HCT116 (cell line): ENCODE measurements around the gene SUSD2. TPM values are rescaled to one million over a fixed set of nuclear protein-coding genes. Genes with fewer than 3 reads are reported as not detected.

Experiments used
- ATAC-seq: fragments of 200-7000 bp; cut with Tn5 transposase; 2 replicates; pipeline ENCODE4 v1.9.1; 2020; ENCODE audit warnings: mild to moderate bottlenecking, moderate library complexity
- BruUV-seq: library from RNA; stranded (reverse); fragments of 400-500 nt; replicated peaks from 2 replicates; lab custom pipeline; 2021; lab: Mats Ljungman, UMichigan
- CTCF ChIA-PET: fragments of 300-600 bp; sonication (Branson Sonifier 250); formaldehyde crosslinking; loops from one replicate; lab custom pipeline; 2021; ENCODE audit warnings: antibody characterized with exemption; lab: Charles Lee
- POLR2A ChIA-PET: fragments of 300-600, 350-600 bp; sonication (Branson Sonifier 250); formaldehyde crosslinking; loops from one replicate; lab custom pipeline; 2021; ENCODE audit warnings: antibody characterized with exemption; lab: Charles Lee
- RAD21 ChIA-PET, 2 experiments: fragments of 300-600 bp; sonication (Branson Sonifier 250); formaldehyde crosslinking; loops; one replicate each; lab custom pipeline; 2023; ENCODE audit warnings: low total read pairs in 2 of 2; ENCODE audit not compliant: uncharacterized antibody in 2 of 2, unreplicated experiment in 2 of 2, low non-redundant PET in 1 of 2; lab: Charles Lee
- DNase-seq: peaks from one replicate; pipeline ENCODE4 v3.0.0-alpha.2; 2010; ENCODE audit warnings: low read depth, low spot score
- H2AFZ ChIP-seq: fragments of 200-600 bp; shearing (Covaris generic), sonication (generic); 2 replicates; pipeline ENCODE4 v1.6.1; 2017; ENCODE audit warnings: low read depth, mixed run types, mixed read lengths, antibody characterized with exemption, low read length; ENCODE audit not compliant: poor library complexity, severe bottlenecking
- H3K27ac ChIP-seq: 2 replicates; pipeline ENCODE4 v1.5.1; 2012; ENCODE audit warnings: low read depth, low read length
- H3K27me3 ChIP-seq: fragments of 200-600 bp; sonication (generic); 2 replicates; pipeline ENCODE4 v1.6.1; 2016; ENCODE audit warnings: mixed run types, low read length, mixed read lengths; ENCODE audit not compliant: insufficient read depth
- H3K36me3 ChIP-seq, 2 experiments: fragments of 200-500 bp in 1 of 2; fragments of 200-600 bp in 1 of 2; sonication (Bioruptor generic) in 1 of 2; sonication (generic) in 1 of 2; 2 replicates each; pipeline versions ENCODE4 v1.5.1 to v1.6.1; 2014 to 2016; ENCODE audit warnings: low read length in 2 of 2, inconsistent platforms in 1 of 2, mixed read lengths in 1 of 2, mixed run types in 1 of 2; ENCODE audit not compliant: insufficient read depth in 2 of 2, control insufficient read depth in 1 of 2
- H3K4me1 ChIP-seq, 2 experiments: fragments of 200-600 bp in 1 of 2; sonication (generic) in 1 of 2; 2 replicates each; pipeline versions ENCODE4 v1.5.1 to v1.6.1; 2012 to 2017; ENCODE audit warnings: low read length in 2 of 2, inconsistent platforms in 1 of 2, mild to moderate bottlenecking in 1 of 2, mixed read lengths in 1 of 2, mixed run types in 1 of 2, moderate library complexity in 1 of 2; ENCODE audit not compliant: insufficient read depth in 2 of 2, control insufficient read depth in 1 of 2
- H3K4me2 ChIP-seq: fragments of 200-600 bp; sonication (generic); 2 replicates; pipeline ENCODE4 v1.6.1; 2017; ENCODE audit warnings: mixed run types, low read length, mixed read lengths
- H3K4me3 ChIP-seq, 2 experiments: fragments of 200-600 bp in 1 of 2; sonication (generic) in 1 of 2; replicated peaks in 1 of 2; 2 replicates each; pipeline ENCODE4 v1.5.1; 2011 to 2016; ENCODE audit warnings: low read length in 2 of 2, control low read depth in 1 of 2, low read depth in 1 of 2, mild to moderate bottlenecking in 1 of 2, mixed read lengths in 1 of 2, mixed run types in 1 of 2
- H3K79me2 ChIP-seq: fragments of 200-600 bp; sonication (generic); 2 replicates; pipeline ENCODE4 v1.6.1; 2017; ENCODE audit warnings: mild to moderate bottlenecking, mixed run types, low read length, moderate library complexity, mixed read lengths; ENCODE audit not compliant: insufficient read depth
- H3K9ac ChIP-seq: fragments of 200-600 bp; sonication (generic); 2 replicates; pipeline ENCODE4 v1.6.1; 2016; ENCODE audit warnings: low read length, mixed read lengths
- H3K9me2 ChIP-seq: fragments of 200-600 bp; sonication (generic), shearing (Covaris generic); 2 replicates; pipeline ENCODE4 v1.6.1; 2017; ENCODE audit warnings: mixed run types, mild to moderate bottlenecking, moderate library complexity; ENCODE audit not compliant: insufficient read depth
- H3K9me3 ChIP-seq, 2 experiments: fragments of 200-500 bp in 1 of 2; fragments of 200-600 bp in 1 of 2; sonication (Bioruptor generic) in 1 of 2; sonication (generic) in 1 of 2; 2 replicates each; pipeline ENCODE4 v1.6.1; 2014 to 2017; ENCODE audit warnings: low read length in 2 of 2, mixed read lengths in 2 of 2, inconsistent platforms in 1 of 2, low read depth in 1 of 2, mild to moderate bottlenecking in 1 of 2, mixed run types in 1 of 2, moderate library complexity in 1 of 2; ENCODE audit not compliant: control insufficient read depth in 1 of 2, insufficient read depth in 1 of 2
- H4K20me1 ChIP-seq: fragments of 200-600 bp; sonication (generic), shearing (Covaris generic); 2 replicates; pipeline ENCODE4 v1.6.1; 2017; ENCODE audit warnings: mixed run types, mild to moderate bottlenecking, moderate library complexity; ENCODE audit not compliant: insufficient read depth
- ATF3 ChIP-seq: IDR thresholded peaks from 2 replicates; pipeline ENCODE4 v1.6.1; 2012
- CBX3 ChIP-seq: IDR thresholded peaks from 2 replicates; pipeline ENCODE4 v1.6.1; 2012; ENCODE audit warnings: low read depth
- CEBPB ChIP-seq: IDR thresholded peaks from 2 replicates; pipeline ENCODE4 v1.6.1; 2012; ENCODE audit warnings: low read depth
- CTCF ChIP-seq, 3 experiments: fragments of 200-600 bp in 1 of 3; sonication (generic) in 1 of 3; IDR thresholded peaks in 2 of 3; conservative IDR thresholded peaks in 1 of 3; 2 replicates each; pipeline ENCODE4 v1.5.1; 2012 to 2017; ENCODE audit warnings: low read depth in 2 of 3, low read length in 2 of 3, antibody characterized with exemption in 1 of 3, borderline replicate concordance in 1 of 3, control low read depth in 1 of 3, mild to moderate bottlenecking in 1 of 3, mixed read lengths in 1 of 3, mixed run types in 1 of 3, moderate library complexity in 1 of 3; ENCODE audit not compliant: insufficient read depth in 1 of 3
- EGR1 ChIP-seq: IDR thresholded peaks from 2 replicates; pipeline ENCODE4 v1.6.1; 2012; ENCODE audit warnings: low read depth
- EZH2 ChIP-seq: fragments of 200-600 bp; sonication (generic); IDR thresholded peaks from 2 replicates; pipeline ENCODE4 v1.6.1; 2017; ENCODE audit warnings: antibody characterized with exemption, mixed run types
- EZH2phosphoT487 ChIP-seq: fragments of 200-600 bp; IDR thresholded peaks from 2 replicates; pipeline ENCODE4 v1.6.1; 2018; ENCODE audit warnings: antibody characterized with exemption, borderline replicate concordance
- JUND ChIP-seq: IDR thresholded peaks from 2 replicates; pipeline ENCODE4 v1.6.1; 2012
- MAX ChIP-seq: IDR thresholded peaks from 2 replicates; pipeline ENCODE4 v1.6.1; 2012
- POLR2A ChIP-seq: IDR thresholded peaks from 2 replicates; pipeline ENCODE4 v1.7.0; 2011; ENCODE audit warnings: borderline replicate concordance; ENCODE audit not compliant: insufficient read depth, insufficient read length; ENCODE audit errors: extremely low read depth
- POLR2AphosphoS5 ChIP-seq: IDR thresholded peaks from 2 replicates; pipeline ENCODE4 v1.6.1; 2011; ENCODE audit warnings: mild to moderate bottlenecking, low read depth, low read length, moderate library complexity
- RAD21 ChIP-seq: IDR thresholded peaks from 2 replicates; pipeline ENCODE4 v1.6.1; 2012; ENCODE audit warnings: low read depth, mild to moderate bottlenecking
- REST ChIP-seq: IDR thresholded peaks from 2 replicates; pipeline ENCODE4 v1.6.1; 2012; ENCODE audit warnings: low read depth
- SIN3A ChIP-seq: IDR thresholded peaks from 2 replicates; pipeline ENCODE4 v1.6.1; 2012; ENCODE audit warnings: low read depth
- SP1 ChIP-seq: IDR thresholded peaks from 2 replicates; pipeline ENCODE4 v1.6.1; 2012; ENCODE audit warnings: low read depth
- ZFX ChIP-seq: fragments of 450-650 bp; IDR thresholded peaks from 2 replicates; pipeline ENCODE4 v1.6.1; 2017
- ZNF274 ChIP-seq: fragments of 200-500 bp; sonication (Bioruptor generic); IDR thresholded peaks from 2 replicates; pipeline ENCODE4 v1.6.1; 2014; ENCODE audit warnings: mild to moderate bottlenecking, low read depth, low read length, inconsistent platforms
- intact Hi-C: fragments of 100-400 bp; cut with micrococcal nuclease; formaldehyde crosslinking; loops from 2 replicates; pipeline ENCODE4 v1.10.0; 2022
- total RNA-seq: library from RNA; stranded (reverse); gene quantifications from one replicate; pipeline ENCODE4 v1.2.1, GENCODE V29; 2021; ENCODE audit not compliant: unreplicated experiment

The SUSD2 gene
- total RNA-seq, 1 experiment from 2014 or later: 6.6 TPM

GRCh38 chr22:24149198-24149590 lies 32.1 kb upstream of the SUSD2 start:
- ChIA-PET RAD21 (no interaction called here), POLR2A (no interaction called here), CTCF (no interaction called here)
- Histone ChIP-seq H3K79me2 (no peaks in the 10 kb centered on the region), H3K27ac (no peak overlapping the region), H3K27me3 (no peaks in the 10 kb centered on the region), H3K4me3 (no peak overlapping the region), H3K9ac (no peak overlapping the region), H3K4me1 (peaks cover 16 to 21% of the 10 kb centered on the region in 2 experiments), H3K9me2 (no peaks in the 10 kb centered on the region), H3K4me2 (no peak overlapping the region), H2AFZ (no peak overlapping the region), H4K20me1 (no peaks in the 10 kb centered on the region), H3K9me3 (no peaks in the 10 kb centered on the region), H3K36me3 (no peaks in the 10 kb centered on the region)
- no peak for DNase-seq
- TF ChIP-seq CEBPB: no peak
- TF ChIP-seq EZH2: no peak
- no peak for TF ChIP-seq EZH2phosphoT487
- no peak for TF ChIP-seq CBX3
- no peak for TF ChIP-seq CTCF (IDR thresholded peaks at IDR 0.05 in 2 of 3, conservative IDR thresholded peaks at IDR 0.05 in 1 of 3; ENCODE audit: borderline replicate concordance in 1 of 3, insufficient read depth in 1 of 3, low read depth in 2 of 3, low read length in 2 of 3)
- TF ChIP-seq POLR2AphosphoS5: no peak
- intact Hi-C loops: no loop called here
- ATAC-seq: no peak
- BruUV-seq: no TSS peak

GRCh38 chr22:24153353-24153752 lies 27.9 kb upstream of the SUSD2 start:
- intact Hi-C loops: loop anchor here (10.0 kb wide), 1 partner anchor 139 kb away; the partner anchor contains the start of gene CABIN1
- ATAC-seq: no peak
- no peak for DNase-seq
- Histone ChIP-seq H3K4me2 (no peak overlapping the region), H3K79me2 (no peaks in the 10 kb centered on the region)
- RAD21 ChIA-PET: no interaction called here
- no peak for TF ChIP-seq POLR2A
- TF ChIP-seq REST: no peak
- TF ChIP-seq ZNF274: no peak
- TF ChIP-seq SIN3A: no peak
- TF ChIP-seq SP1: no peak
- no peak for TF ChIP-seq ATF3
- no peak for TF ChIP-seq JUND
- no peak for TF ChIP-seq ZFX
- TF ChIP-seq CEBPB: no peak
- no peak for TF ChIP-seq MAX
- no peak for TF ChIP-seq POLR2AphosphoS5
- TF ChIP-seq CBX3: no peak
- no peak for TF ChIP-seq EGR1
- TF ChIP-seq RAD21: no peak
- TF ChIP-seq EZH2: no peak
- TF ChIP-seq, all 23 proteins: peak for 0
- Histone ChIP-seq H3K4me1 (peaks cover 18 to 31% of the 10 kb centered on the region in 2 experiments), H2AFZ (no peak overlapping the region), H3K4me3 (no peak overlapping the region), H3K9me3 (no peaks in the 10 kb centered on the region), H4K20me1 (no peaks in the 10 kb centered on the region), H3K9me2 (no peaks in the 10 kb centered on the region), H3K27ac (no peak overlapping the region), H3K9ac (no peak overlapping the region), H3K27me3 (no peaks in the 10 kb centered on the region), H3K36me3 (no peaks in the 10 kb centered on the region)
- ChIA-PET CTCF (interaction anchor here (4.4 kb wide), 1 partner anchor 22 kb away, joined by 29 read pairs; no protein-coding TSS in a partner anchor), POLR2A (no interaction called here)
- no TSS peak for BruUV-seq
